IMR-90 (cell line): ENCODE results near the gene SLC12A7. TPM values are rescaled to one million over a fixed set of nuclear protein-coding genes. Genes with fewer than 3 reads are reported as not detected.

Experiments used
- ATAC-seq: fragments of 200-7000 bp; cut with Tn5 transposase; 2 replicates; pipeline ENCODE4 v1.9.1; 2020; ENCODE audit warnings: low read depth, mild to moderate bottlenecking, moderate library complexity
- BruUV-seq: library from RNA; stranded (reverse); fragments of 400-500 nt; replicated peaks from 2 replicates; lab custom pipeline; 2021; lab: Mats Ljungman, UMichigan
- CTCF ChIA-PET: fragments of 300-600 bp; formaldehyde crosslinking; extraction: SDS; loops from one replicate; lab custom pipeline; 2021; ENCODE audit warnings: antibody characterized with exemption; lab: Yijun Ruan, JAX
- POLR2A ChIA-PET: fragments of 300-600 bp; sonication (Branson Sonifier 250); formaldehyde crosslinking; loops from one replicate; lab custom pipeline; 2022; ENCODE audit warnings: antibody characterized with exemption; ENCODE audit not compliant: unreplicated experiment; lab: Charles Lee
- DNase-seq: peaks from one replicate; pipeline ENCODE4 v3.0.0; 2013
- H2AFZ ChIP-seq: replicated peaks from 2 replicates; pipeline ENCODE3; 2013; ENCODE audit warnings: low read length, mild to moderate bottlenecking; ENCODE audit not compliant: poor library complexity
- H2AK5ac ChIP-seq: 2 replicates; pipeline ENCODE4 v1.6.1; 2013; ENCODE audit warnings: low read depth, low read length, inconsistent platforms
- H2AK9ac ChIP-seq: replicated peaks from 2 replicates; pipeline ENCODE3; 2013; ENCODE audit warnings: mild to moderate bottlenecking, low read depth, low read length, moderate library complexity; ENCODE audit not compliant: poor library complexity
- H2BK120ac ChIP-seq: 2 replicates; pipeline ENCODE4 v1.6.1; 2013; ENCODE audit warnings: low read depth, low read length, inconsistent platforms
- H2BK15ac ChIP-seq: 3 replicates; pipeline ENCODE4 v1.6.1; 2013; ENCODE audit warnings: low read depth, low read length, inconsistent platforms
- H2BK20ac ChIP-seq: 2 replicates; pipeline ENCODE4 v1.6.1; 2013; ENCODE audit warnings: low read depth, mild to moderate bottlenecking, inconsistent platforms, low read length, moderate library complexity
- H2BK5ac ChIP-seq: 2 replicates; pipeline ENCODE4 v1.6.1; 2013; ENCODE audit warnings: mild to moderate bottlenecking, low read depth, low read length, inconsistent platforms; ENCODE audit not compliant: poor library complexity, severe bottlenecking
- H3K14ac ChIP-seq: replicated peaks from 2 replicates; pipeline ENCODE4 v1.6.1; 2013; ENCODE audit warnings: low read depth, low read length, inconsistent platforms
- H3K18ac ChIP-seq: 2 replicates; pipeline ENCODE4 v1.6.1; 2013; ENCODE audit warnings: low read depth, low read length, control low read depth
- H3K23ac ChIP-seq: 2 replicates; pipeline ENCODE4 v1.6.1; 2013; ENCODE audit warnings: low read depth, low read length, inconsistent platforms
- H3K27ac ChIP-seq: 2 replicates; pipeline ENCODE4 v1.5.1; 2013; ENCODE audit warnings: mild to moderate bottlenecking, control low read depth, low read length; ENCODE audit not compliant: insufficient read depth
- H3K27me3 ChIP-seq: 2 replicates; pipeline ENCODE4 v1.6.1; 2013; ENCODE audit warnings: low read length; ENCODE audit not compliant: control insufficient read depth, insufficient read depth
- H3K36me3 ChIP-seq: 2 replicates; pipeline ENCODE4 v1.6.1; 2013; ENCODE audit warnings: low read length, mixed read lengths; ENCODE audit not compliant: control insufficient read depth, insufficient read depth
- H3K4ac ChIP-seq: 2 replicates; pipeline ENCODE4 v1.6.1; 2013; ENCODE audit warnings: low read depth, low read length, inconsistent platforms
- H3K4me1 ChIP-seq: 2 replicates; pipeline ENCODE4 v1.6.1; 2013; ENCODE audit warnings: low read length, mixed read lengths; ENCODE audit not compliant: control insufficient read depth, insufficient read depth
- H3K4me2 ChIP-seq: 2 replicates; pipeline ENCODE4 v1.6.1; 2013; ENCODE audit warnings: low read depth, mild to moderate bottlenecking, control low read depth, low read length, moderate library complexity
- H3K4me3 ChIP-seq: 2 replicates; pipeline ENCODE4 v1.5.1; 2013; ENCODE audit warnings: low read depth, mild to moderate bottlenecking, control low read depth, low read length, moderate library complexity; ENCODE audit not compliant: insufficient read depth
- H3K56ac ChIP-seq: 2 replicates; pipeline ENCODE4 v1.6.1; 2013; ENCODE audit warnings: low read length, inconsistent platforms; ENCODE audit not compliant: insufficient read depth; ENCODE audit errors: extremely low read depth
- H3K79me1 ChIP-seq, 2 experiments: 2 replicates each; pipeline ENCODE4 v1.6.1; 2013; ENCODE audit warnings: low read length in 2 of 2, inconsistent platforms in 1 of 2, low read depth in 1 of 2
- H3K9ac ChIP-seq: 2 replicates; pipeline ENCODE4 v1.6.1; 2013; ENCODE audit warnings: low read depth, low read length, control low read depth
- H3K9me1 ChIP-seq: 2 replicates; pipeline ENCODE4 v1.6.1; 2013; ENCODE audit warnings: low read length, inconsistent platforms; ENCODE audit not compliant: insufficient read depth
- H3K9me3 ChIP-seq: 2 replicates; pipeline ENCODE4 v1.6.1; 2013; ENCODE audit warnings: low read length; ENCODE audit not compliant: control insufficient read depth, insufficient read depth
- H4K20me1 ChIP-seq: 2 replicates; pipeline ENCODE4 v1.6.1; 2013; ENCODE audit warnings: low read length, inconsistent platforms; ENCODE audit not compliant: insufficient read depth
- H4K5ac ChIP-seq: 2 replicates; pipeline ENCODE4 v1.6.1; 2013; ENCODE audit warnings: mild to moderate bottlenecking, low read depth, low read length, control low read depth
- H4K8ac ChIP-seq, 2 experiments: 2 replicates each; pipeline ENCODE4 v1.6.1; 2013; ENCODE audit warnings: low read depth in 2 of 2, low read length in 2 of 2, control low read depth in 1 of 2, inconsistent platforms in 1 of 2
- H4K91ac ChIP-seq: 2 replicates; pipeline ENCODE4 v1.6.1; 2013; ENCODE audit warnings: low read depth, low read length, inconsistent platforms; ENCODE audit not compliant: insufficient read depth
- FOS ChIP-seq: fragments of 150-350 bp; IDR thresholded peaks from 2 replicates; pipeline ENCODE4 v1.6.1; 2016; ENCODE audit warnings: low read depth, low read length
- MAFK ChIP-seq: IDR thresholded peaks from 2 replicates; pipeline ENCODE4 v1.6.1; 2012; ENCODE audit warnings: low read depth, low read length, improper control_type of control experiment
- MAZ ChIP-seq: IDR thresholded peaks from 2 replicates; pipeline ENCODE4 v1.6.1; 2012; ENCODE audit warnings: low read depth, mild to moderate bottlenecking, low read length, improper control_type of control experiment, moderate library complexity, borderline replicate concordance
- MXI1 ChIP-seq: IDR thresholded peaks from 2 replicates; pipeline ENCODE4 v1.6.1; 2012; ENCODE audit warnings: low read depth, mild to moderate bottlenecking, low read length, moderate library complexity, borderline replicate concordance
- NFE2L2 ChIP-seq: fragments of 150-350 bp; IDR thresholded peaks from 2 replicates; pipeline ENCODE4 v1.6.1; 2016; ENCODE audit warnings: low read depth, mild to moderate bottlenecking, low read length
- POLR2A ChIP-seq: IDR thresholded peaks from 2 replicates; pipeline ENCODE4 v1.6.1; 2012; ENCODE audit warnings: mild to moderate bottlenecking, low read depth, low read length
- RAD21 ChIP-seq: IDR thresholded peaks from 2 replicates; pipeline ENCODE4 v1.6.1; 2012; ENCODE audit warnings: low read length, improper control_type of control experiment
- RCOR1 ChIP-seq: IDR thresholded peaks from 2 replicates; pipeline ENCODE4 v1.6.1; 2012; ENCODE audit warnings: mild to moderate bottlenecking, low read length, improper control_type of control experiment; ENCODE audit not compliant: insufficient replicate concordance
- RFX5 ChIP-seq: IDR thresholded peaks from 2 replicates; pipeline ENCODE4 v1.8.0; 2012; ENCODE audit warnings: low read depth, mild to moderate bottlenecking, low read length, moderate library complexity
- SMC3 ChIP-seq: fragments of 150-350 bp; IDR thresholded peaks from 2 replicates; pipeline ENCODE4 v1.6.1; 2016; ENCODE audit warnings: low read depth, mild to moderate bottlenecking, antibody characterized with exemption, low read length, moderate library complexity
- WGBS, 2 experiments: methylation state at CpG; one replicate each; pipeline versions ENCODE4 v1.1.5 to v1.1.7; 2013; ENCODE audit warnings: missing lambda C conversion rate in 2 of 2; ENCODE audit not compliant: insufficient read length in 1 of 2; ENCODE audit errors: extremely low coverage in 2 of 2; 5-methylcytosine and 5-hydroxymethylcytosine counted together
- dilution Hi-C: fragments of 300-500 bp; cut with HindIII; formaldehyde crosslinking; loops from one replicate; pipeline ENCODE4 v1.14.3; 2018; ENCODE audit warnings: low sequenced_read_pairs; ENCODE audit not compliant: unreplicated experiment
- in situ Hi-C: fragments of 300-500 bp; cut with MboI; formaldehyde crosslinking; loops from 3 replicates; pipeline ENCODE4 v1.14.3; 2019; ENCODE audit warnings: low sequenced_read_pairs, inconsistent platforms, mixed read lengths
- intact Hi-C: fragments of 100-400 bp; cut with micrococcal nuclease; formaldehyde crosslinking; loops from 2 replicates; pipeline ENCODE4 v1.10.0; 2022
- polyA plus RNA-seq, 3 experiments: library from polyadenylated mRNA; depleted of rRNA; stranded (reverse); fragments of >200 nt; gene quantifications; 2 replicates each; pipeline ENCODE4 v1.2.3, GENCODE V29; 2012; ENCODE audit warnings: low replicate concordance in 1 of 3
- total RNA-seq: library from RNA; depleted of rRNA; stranded (reverse); fragments of >200 nt; gene quantifications from 2 replicates; pipeline ENCODE4 v1.2.3, GENCODE V29; 2012
- TF ChIP-seq, protein P1 (sequence below): fragments of 150-350 bp; IDR thresholded peaks from 2 replicates; pipeline ENCODE4 v1.6.1; 2016; ENCODE audit warnings: low read depth, mild to moderate bottlenecking, low read length, moderate library complexity, borderline replicate concordance
- TF ChIP-seq, protein P2 (sequence below): fragments of 150-350 bp; IDR thresholded peaks from 2 replicates; pipeline ENCODE4 v1.6.1; 2017; ENCODE audit warnings: mild to moderate bottlenecking, antibody characterized with exemption, low read length, low read depth

SLC12A7 gene
- total and polyA plus RNA-seq, 2 of the 4 experiments (the other 2 are of a cell fraction) = 3.0 to 6.1 TPM

DNA sequence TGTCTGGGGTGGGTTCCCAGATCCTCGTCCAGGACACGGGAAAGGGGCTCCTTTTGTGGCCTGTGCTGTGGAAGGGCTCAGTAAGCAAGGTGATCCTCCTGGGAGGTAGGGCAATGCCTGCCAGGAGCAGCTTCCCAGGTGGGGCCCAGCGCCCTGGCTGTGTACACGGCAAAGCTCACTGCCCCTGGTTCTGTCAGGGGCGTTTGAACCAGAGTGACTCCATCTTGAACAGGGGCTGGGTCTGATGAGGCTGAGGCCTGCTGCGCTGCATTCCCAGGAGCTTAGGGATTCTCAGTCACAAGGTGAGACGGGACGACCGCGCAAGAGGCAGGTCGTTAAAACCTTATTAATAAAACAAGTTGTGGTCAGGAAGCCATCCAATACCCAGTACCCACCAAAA, 19.9 kb upstream of the SLC12A7 start:
- Histone ChIP-seq H2BK120ac (no peak overlapping the region), H3K79me1 (no peaks in the 10 kb centered on the region), H3K9ac (no peak overlapping the region), H3K9me3 (no peaks in the 10 kb centered on the region), H2BK20ac (no peak overlapping the region), H3K9me1 (no peaks in the 10 kb centered on the region), H3K56ac (no peak overlapping the region), H3K18ac (no peak overlapping the region), H3K27me3 (peaks cover 51% of the 10 kb centered on the region), H2BK5ac (no peak overlapping the region), H2BK15ac (no peak overlapping the region), H2AFZ (no peak overlapping the region), H3K36me3 (no peaks in the 10 kb centered on the region), H3K4me3 (no peak overlapping the region), H4K20me1 (no peaks in the 10 kb centered on the region), H4K91ac (no peak overlapping the region), H3K4ac (no peak overlapping the region), H3K27ac (no peak overlapping the region), H4K5ac (no peak overlapping the region), H3K4me2 (no peak overlapping the region), H2AK9ac (no peak overlapping the region), H3K23ac (no peak overlapping the region), H4K8ac (no peak overlapping the region), H3K14ac (no peak overlapping the region), H2AK5ac (no peak overlapping the region), H3K4me1 (no peaks in the 10 kb centered on the region)
- ChIA-PET CTCF (no interaction called here), POLR2A (no interaction called here)
- 60% methylated on average over 1 of the region's 11 CpGs; no CpG with 5 or more reads in 1 of the 2 experiments for WGBS, 2 experiments
- intact Hi-C loops (no loop called here), dilution Hi-C loops (no loop called here), in situ Hi-C loops (loop anchor here (10.0 kb wide), 1 partner anchor 197 kb away; no protein-coding TSS in a partner anchor)
- DNase-seq (no peak), ATAC-seq (no peak)
- TF ChIP-seq SMC3 = no peak
- TF ChIP-seq, protein P1, sequence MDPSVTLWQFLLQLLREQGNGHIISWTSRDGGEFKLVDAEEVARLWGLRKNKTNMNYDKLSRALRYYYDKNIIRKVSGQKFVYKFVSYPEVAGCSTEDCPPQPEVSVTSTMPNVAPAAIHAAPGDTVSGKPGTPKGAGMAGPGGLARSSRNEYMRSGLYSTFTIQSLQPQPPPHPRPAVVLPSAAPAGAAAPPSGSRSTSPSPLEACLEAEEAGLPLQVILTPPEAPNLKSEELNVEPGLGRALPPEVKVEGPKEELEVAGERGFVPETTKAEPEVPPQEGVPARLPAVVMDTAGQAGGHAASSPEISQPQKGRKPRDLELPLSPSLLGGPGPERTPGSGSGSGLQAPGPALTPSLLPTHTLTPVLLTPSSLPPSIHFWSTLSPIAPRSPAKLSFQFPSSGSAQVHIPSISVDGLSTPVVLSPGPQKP = no peak
- no peak for TF ChIP-seq MAFK
- TF ChIP-seq MAZ = no peak
- no peak for TF ChIP-seq FOS
- no peak for TF ChIP-seq RAD21
- TF ChIP-seq NFE2L2 = no peak
- no peak for TF ChIP-seq POLR2A
- no peak for TF ChIP-seq RCOR1
- TF ChIP-seq RFX5 = no peak
- TF ChIP-seq MXI1 = no peak
- TF ChIP-seq, protein P2, sequence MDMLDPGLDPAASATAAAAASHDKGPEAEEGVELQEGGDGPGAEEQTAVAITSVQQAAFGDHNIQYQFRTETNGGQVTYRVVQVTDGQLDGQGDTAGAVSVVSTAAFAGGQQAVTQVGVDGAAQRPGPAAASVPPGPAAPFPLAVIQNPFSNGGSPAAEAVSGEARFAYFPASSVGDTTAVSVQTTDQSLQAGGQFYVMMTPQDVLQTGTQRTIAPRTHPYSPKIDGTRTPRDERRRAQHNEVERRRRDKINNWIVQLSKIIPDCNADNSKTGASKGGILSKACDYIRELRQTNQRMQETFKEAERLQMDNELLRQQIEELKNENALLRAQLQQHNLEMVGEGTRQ = no peak
- no TSS peak for BruUV-seq
